Loucy (cell line): ENCODE data around the gene PLPPR5.

Experiments used
- CTCF ChIP-seq: fragments of 200-600 bp; sonication (generic); conservative IDR thresholded peaks from 2 replicates; pipeline ENCODE4 v1.5.1; 2014; ENCODE audit warnings: mild to moderate bottlenecking, antibody characterized with exemption, low read length
- EZH2phosphoT487 ChIP-seq: fragments of 200-600 bp; IDR thresholded peaks from 2 replicates; pipeline ENCODE4 v1.6.1; 2018; ENCODE audit warnings: antibody characterized with exemption, mild to moderate bottlenecking, moderate library complexity, borderline replicate concordance

GRCh38 chr1:98919211-98919610 lies 85.5 kb downstream of the PLPPR5 start:
- TF ChIP-seq CTCF = no peak
- no peak for TF ChIP-seq EZH2phosphoT487
